Breast epithelium (tissue), 4 donors: ENCODE measurements around the gene RTN4. TPM values are rescaled to one million over a fixed set of nuclear protein-coding genes. Genes with fewer than 3 reads are reported as not detected.
A peak's percentile ranks its signal among the peaks of the same experiment; 100 is the strongest.

Source experiments
- DNase-seq, 2 donors: peaks; one replicate each; pipeline ENCODE4 v3.0.0-alpha.2; 2019; ENCODE audit warnings: low spot score in 2 of 2
- H3K27ac ChIP-seq, 2 donors: fragments of 200-600 bp; sonication (generic) in 1 of 2; one replicate each; pipeline ENCODE4 v1.5.1; 2016 to 2019; ENCODE audit warnings: mild to moderate bottlenecking in 1 of 2
- H3K27me3 ChIP-seq, 2 donors: fragments of 200-600 bp; sonication (generic) in 1 of 2; one replicate each; pipeline versions ENCODE4 v1.5.1 to v1.6.0; 2017 to 2019; ENCODE audit warnings: control low read depth in 1 of 2, mild to moderate bottlenecking in 1 of 2
- H3K36me3 ChIP-seq: fragments of 200-600 bp; one replicate; pipeline ENCODE4 v1.5.1; 2019
- H3K4me1 ChIP-seq, 2 donors: fragments of 200-600 bp; sonication (generic); one replicate each; pipeline ENCODE4 v1.5.1; 2016 to 2019; ENCODE audit warnings: control low read depth in 1 of 2
- H3K4me3 ChIP-seq, 3 donors: fragments of 200-600 bp; sonication (generic); 1 replicate in 2 of 3; 2 replicates in 1 of 3; pipeline ENCODE4 v1.5.1; 2016 to 2019; ENCODE audit warnings: mild to moderate bottlenecking in 3 of 3, moderate library complexity in 2 of 3
- H3K9me3 ChIP-seq, 2 donors: fragments of 200-600 bp; sonication (generic) in 1 of 2; one replicate each; pipeline ENCODE4 v1.5.1; 2016 to 2019; ENCODE audit warnings: control low read depth in 1 of 2
- CTCF ChIP-seq, 3 donors: fragments of 450-650 bp; IDR thresholded peaks; one replicate each; pipeline ENCODE4 v1.5.1; 2016 to 2017; ENCODE audit warnings: antibody characterized with exemption in 3 of 3, mild to moderate bottlenecking in 3 of 3, moderate library complexity in 3 of 3
- POLR2A ChIP-seq: fragments of 450-650 bp; IDR thresholded peaks from one replicate; pipeline ENCODE4 v1.6.1; 2016; ENCODE audit warnings: antibody characterized with exemption, mild to moderate bottlenecking, moderate library complexity
- POLR2AphosphoS5 ChIP-seq, 3 donors: sonication (generic); formaldehyde crosslinking; IDR thresholded peaks; one replicate each; pipeline ENCODE4 v1.6.1; 2017; ENCODE audit warnings: antibody characterized with exemption in 3 of 3
- intact Hi-C: fragments of 100-400 bp; cut with DNase I; formaldehyde crosslinking; loops from one replicate; pipeline ENCODE4 v1.15.1; 2023; ENCODE audit warnings: low total_unique reads
- total RNA-seq, 3 donors: library from RNA; depleted of rRNA; stranded (reverse); fragments of >200 nt; gene quantifications; one replicate each; pipeline ENCODE4 v1.1.0, GENCODE V29; 2016

Gene RTN4
- total RNA-seq, 3 donors from 2014 or later, result 188 to 419 (median 201) TPM

- Histone ChIP-seq H3K27ac (no peak overlapping the region), H3K4me3 (no peak overlapping the region), H3K4me1 (no peaks in the 10 kb centered on the region), H3K9me3 (no peaks in the 10 kb centered on the region), H3K27me3 (no peaks in the 10 kb centered on the region), H3K36me3 (no peaks in the 10 kb centered on the region)
- DNase-seq, result no peak
- TF ChIP-seq POLR2A (no peak), POLR2AphosphoS5 (IDR thresholded peaks at IDR 0.05) (no peak), CTCF (IDR thresholded peaks at IDR 0.05) (no peak)
- intact Hi-C loops, result no loop called here
Observed at GRCh38 chr2:54931473-54931872, 118.8 kb downstream of the RTN4 start.

GRCh38 chr2:54928719-54929118 lies 121.5 kb downstream of the RTN4 start:
- intact Hi-C loops, result no loop called here
- H3K4me3 ChIP-seq, result no peak overlapping the region
- no peak for TF ChIP-seq CTCF (IDR thresholded peaks at IDR 0.05)
- DNase-seq, result peak in 1 of 2 donors; percentile 59
- H3K27me3 ChIP-seq, result no peaks in the 10 kb centered on the region
- peak overlapping the region; percentile 61 for H3K27ac ChIP-seq
- H3K4me1 ChIP-seq, result no peaks in the 10 kb centered on the region
- H3K9me3 ChIP-seq, result no peaks in the 10 kb centered on the region
- no peaks in the 10 kb centered on the region for H3K36me3 ChIP-seq

GRCh38 chr2:54927751-54928615 lies 122.3 kb downstream of the RTN4 start:
- no peaks in the 10 kb centered on the region for H3K4me1 ChIP-seq
- intact Hi-C loops, result no loop called here
- no peaks in the 10 kb centered on the region for H3K9me3 ChIP-seq
- H3K27ac ChIP-seq, result peak overlapping the region; percentile 61
- no peak for DNase-seq
- TF ChIP-seq CTCF (IDR thresholded peaks at IDR 0.05), result no peak
- no peak for TF ChIP-seq POLR2AphosphoS5 (IDR thresholded peaks at IDR 0.05)
- H3K4me3 ChIP-seq, result no peak overlapping the region
- no peaks in the 10 kb centered on the region for H3K36me3 ChIP-seq
- H3K27me3 ChIP-seq, result no peaks in the 10 kb centered on the region

GRCh38 chr2:54927085-54927750 lies 123.0 kb downstream of the RTN4 start:
- intact Hi-C loops, result no loop called here
- TF ChIP-seq POLR2AphosphoS5 (IDR thresholded peaks at IDR 0.05) (no peak), POLR2A (no peak), CTCF (IDR thresholded peaks at IDR 0.05) (no peak)
- H3K9me3 ChIP-seq, result no peaks in the 10 kb centered on the region
- H3K4me3 ChIP-seq, result no peak overlapping the region
- DNase-seq, result no peak
- H3K27me3 ChIP-seq, result no peaks in the 10 kb centered on the region
- no peaks in the 10 kb centered on the region for H3K36me3 ChIP-seq
- no peaks in the 10 kb centered on the region for H3K4me1 ChIP-seq
- H3K27ac ChIP-seq, result no peak overlapping the region

GRCh38 chr2:54925022-54925421 lies 125.2 kb downstream of the RTN4 start:
- intact Hi-C loops, result no loop called here
- H3K4me3 ChIP-seq, result no peak overlapping the region
- no peak for DNase-seq

More at GRCh38 chr2:54925022-54925421, 125.2 kb downstream of the RTN4 start:
- Histone ChIP-seq H3K27ac (no peak overlapping the region), H3K9me3 (peaks cover 0 to 4% of the 10 kb centered on the region in 2 donors), H3K4me1 (no peaks in the 10 kb centered on the region), H3K27me3 (no peaks in the 10 kb centered on the region), H3K36me3 (no peaks in the 10 kb centered on the region)
- no peak for TF ChIP-seq POLR2AphosphoS5 (IDR thresholded peaks at IDR 0.05)
- no peak for TF ChIP-seq CTCF (IDR thresholded peaks at IDR 0.05)
- no peak for TF ChIP-seq POLR2A
